Measurements from ENCODE around the gene CALM3.

Gene CALM3

GRCh38 chr19:46600384-46601317, 479 bp upstream of the CALM3 start:
- DNase-seq = peak; percentile 96

GRCh38 chr19:46602392-46603194, 1.5 kb downstream of the CALM3 start:
- DNase-seq = no peak

- DNase-seq = no peak
These were observed 2.1 kb downstream of the CALM3 start for GRCh38 chr19:46603195-46603637.

- no peak for DNase-seq
These were observed 2.7 kb downstream of the CALM3 start for GRCh38 chr19:46603752-46604231.

- no peak for DNase-seq
These were observed 3.7 kb downstream of the CALM3 start for GRCh38 chr19:46604781-46605355.

GRCh38 chr19:46605356-46605821, 4.3 kb downstream of the CALM3 start:
- DNase-seq = no peak

GRCh38 chr19:46606019-46606418, 4.9 kb downstream of the CALM3 start:
- DNase-seq = no peak

- no peak for DNase-seq
These were observed 5.7 kb downstream of the CALM3 start for GRCh38 chr19:46606681-46607447.

GRCh38 chr19:46607448-46607841, 6.3 kb downstream of the CALM3 start:
- DNase-seq = peak; percentile 12

- no peak for DNase-seq
These were observed 7.0 kb downstream of the CALM3 start for GRCh38 chr19:46608178-46608577.

GRCh38 chr19:46608581-46609345, 7.6 kb downstream of the CALM3 start:
- DNase-seq = no peak

- DNase-seq = no peak
These were observed 8.6 kb downstream of the CALM3 start for GRCh38 chr19:46609511-46610412.

GRCh38 chr19:46610413-46610775, 9.3 kb downstream of the CALM3 start:
- no peak for DNase-seq

GRCh38 chr19:46610851-46611770, 10.0 kb downstream of the CALM3 start:
- no peak for DNase-seq

- no peak for DNase-seq
These were observed 10.6 kb downstream of the CALM3 start for GRCh38 chr19:46611776-46612175.

GRCh38 chr19:46613525-46613924, 12.4 kb downstream of the CALM3 start:
- no peak for DNase-seq

GRCh38 chr19:46614114-46614722, 13.1 kb downstream of the CALM3 start:
- DNase-seq = peak; percentile 42

- DNase-seq = no peak
These were observed 14.8 kb downstream of the CALM3 start for GRCh38 chr19:46615966-46616365.

All from NCI-H1092 treated with DMSO at 0.1 percent for 48 hours (cell line).